ENCODE measurements around the gene LPAR3. TPM values are rescaled to one million over a fixed set of nuclear protein-coding genes. Genes with fewer than 3 reads are reported as not detected.

LPAR3 gene
- total and polyA plus RNA-seq, 2 of the 13 experiments (the other 11 are each of a cell fraction or from before 2014, with no cell fraction given) = not detected

DNA sequence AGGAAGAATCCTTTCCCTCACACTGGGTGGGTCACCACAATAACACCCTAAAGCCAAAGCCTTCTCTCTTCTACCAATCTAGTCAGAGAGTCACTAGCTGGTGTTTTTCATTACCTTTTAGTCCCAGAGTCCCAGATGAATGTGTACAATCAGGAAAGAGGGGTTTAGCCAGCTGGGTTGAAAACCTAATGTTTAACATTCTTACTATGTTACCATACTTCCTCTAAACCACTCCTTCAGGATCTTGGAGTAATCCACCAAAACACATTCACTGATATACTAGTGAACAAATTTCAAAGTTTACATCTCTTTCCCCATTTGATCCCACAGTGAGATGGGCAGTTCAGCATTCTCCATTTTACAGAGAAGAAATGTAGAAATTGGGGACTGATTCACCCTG, 9.7 kb downstream of the LPAR3 start:
- no peak for DNase-seq (ENCODE audit: low spot score)
- Histone ChIP-seq H3K9ac (ENCODE audit: insufficient read depth, low read depth, low read length) (no peak overlapping the region), H4K20me1 (ENCODE audit: insufficient read depth, low read length) (no peaks in the 10 kb centered on the region), H3K79me2 (ENCODE audit: insufficient read depth, low read length) (no peaks in the 10 kb centered on the region), H3K27me3 (ENCODE audit: control insufficient read depth in 1 of 2, insufficient read depth in 2 of 2, low read length in 2 of 2) (no peaks in the 10 kb centered on the region), H3K27ac (ENCODE audit: extremely low read length, insufficient read depth, low read length) (no peak overlapping the region), H3K4me1 (ENCODE audit: insufficient read depth, low read length) (no peaks in the 10 kb centered on the region), H3K4me3 (replicated peaks in 1 of 3; ENCODE audit: insufficient read depth in 1 of 3, low read depth in 2 of 3, low read length in 3 of 3) (no peak overlapping the region), H3K36me3 (replicated peaks in 1 of 2; ENCODE audit: control insufficient read depth in 1 of 2, insufficient read depth in 2 of 2, low read length in 2 of 2) (no peaks in the 10 kb centered on the region), H3K4me2 (ENCODE audit: low read depth, low read length) (no peak overlapping the region), H2AFZ (ENCODE audit: low read length) (no peak overlapping the region), H3K9me3 (ENCODE audit: low read length) (peaks cover 4% of the 10 kb centered on the region; the same call in 1 of the 2 replicates)
- ChIA-PET POLR2A (no interaction called here), CTCF (ENCODE audit: low intra/inter-chr PET ratio, low total read pairs) (no interaction called here)
- ATAC-seq = no peak
- no peak for TF ChIP-seq ZSCAN25 (CRISPR knock-in tag; IDR thresholded peaks at IDR 0.05)
- TF ChIP-seq GZF1 (CRISPR knock-in tag; IDR thresholded peaks at IDR 0.05) = no peak
- no peak for TF ChIP-seq CCDC6 (CRISPR knock-in tag; IDR thresholded peaks at IDR 0.05)
- no peak for TF ChIP-seq ZNF766 (CRISPR knock-in tag; IDR thresholded peaks at IDR 0.05; ENCODE audit: borderline replicate concordance)
- TF ChIP-seq, protein P1, sequence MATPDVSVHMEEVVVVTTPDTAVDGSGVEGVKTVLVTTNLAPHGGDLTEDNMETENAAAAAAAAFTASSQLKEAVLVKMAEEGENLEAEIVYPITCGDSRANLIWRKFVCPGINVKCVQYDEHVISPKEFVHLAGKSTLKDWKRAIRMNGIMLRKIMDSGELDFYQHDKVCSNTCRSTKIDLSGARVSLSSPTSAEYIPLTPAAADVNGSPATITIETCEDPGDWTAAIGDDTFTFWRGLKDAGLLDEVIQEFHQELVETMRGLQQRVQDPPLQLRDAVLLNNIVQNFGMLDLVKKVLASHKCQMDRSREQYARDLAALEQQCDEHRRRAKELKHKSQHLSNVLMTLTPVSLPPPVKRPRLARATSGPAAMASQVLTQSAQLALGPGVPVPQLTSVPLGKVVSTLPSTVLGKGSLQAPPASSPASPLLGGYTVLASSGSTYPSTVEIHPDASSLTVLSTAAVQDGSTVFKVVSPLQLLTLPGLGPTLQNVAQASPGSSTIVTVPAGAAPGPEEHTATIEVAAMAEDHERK (CRISPR knock-in tag; IDR thresholded peaks at IDR 0.05; ENCODE audit: low read depth) = no peak
- no peak for TF ChIP-seq ZNF605 (CRISPR knock-in tag; IDR thresholded peaks at IDR 0.05)
- no peak for TF ChIP-seq SP140L (CRISPR knock-in tag; IDR thresholded peaks at IDR 0.05; ENCODE audit: borderline replicate concordance)
- TF ChIP-seq ZBTB7A (CRISPR knock-in tag; IDR thresholded peaks at IDR 0.05) = no peak
- TF ChIP-seq, protein P2, sequence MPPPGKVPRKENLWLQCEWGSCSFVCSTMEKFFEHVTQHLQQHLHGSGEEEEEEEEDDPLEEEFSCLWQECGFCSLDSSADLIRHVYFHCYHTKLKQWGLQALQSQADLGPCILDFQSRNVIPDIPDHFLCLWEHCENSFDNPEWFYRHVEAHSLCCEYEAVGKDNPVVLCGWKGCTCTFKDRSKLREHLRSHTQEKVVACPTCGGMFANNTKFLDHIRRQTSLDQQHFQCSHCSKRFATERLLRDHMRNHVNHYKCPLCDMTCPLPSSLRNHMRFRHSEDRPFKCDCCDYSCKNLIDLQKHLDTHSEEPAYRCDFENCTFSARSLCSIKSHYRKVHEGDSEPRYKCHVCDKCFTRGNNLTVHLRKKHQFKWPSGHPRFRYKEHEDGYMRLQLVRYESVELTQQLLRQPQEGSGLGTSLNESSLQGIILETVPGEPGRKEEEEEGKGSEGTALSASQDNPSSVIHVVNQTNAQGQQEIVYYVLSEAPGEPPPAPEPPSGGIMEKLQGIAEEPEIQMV (CRISPR knock-in tag; IDR thresholded peaks at IDR 0.05; ENCODE audit: low read depth) = no peak
- intact Hi-C loops (cut with micrococcal nuclease; ENCODE audit: unreplicated experiment) = no loop called here
- FAIRE-seq = no peak
- BruUV-seq (replicated peaks) = no TSS peak
- in situ Hi-C loops (cut with HindIII; ENCODE audit: extremely low pct_ligation_motif_present, low pct_unique_long_range_greater_than_20kb) = no loop called here

Data from HepG2 (cell line).